Measurements from ENCODE around the gene NR3C1.

GRCh38 chr5:143428155-143428554 lies 24.7 kb upstream of the NR3C1 start:
- TF ChIP-seq CTCF (IDR thresholded peaks at IDR 0.05): no peak
- TF ChIP-seq POLR2AphosphoS5 (IDR thresholded peaks at IDR 0.05): no peak
- no peak for TF ChIP-seq POLR2A (IDR thresholded peaks at IDR 0.05; ENCODE audit: low read depth)
- no peak for TF ChIP-seq EP300 (IDR thresholded peaks at IDR 0.05)
